K562 (cell line): ENCODE results near the gene SRSF6. TPM values are rescaled to one million over a fixed set of nuclear protein-coding genes. Genes with fewer than 3 reads are reported as not detected.
A peak's percentile ranks its signal among the peaks of the same experiment; 100 is the strongest.

ENCODE experiments used
- ATAC-seq: fragments of 200-7000 bp; cut with Tn5 transposase; 3 replicates; pipeline ENCODE4 v1.9.1; 2020; ENCODE audit warnings: moderate library complexity
- BruUV-seq: library from RNA; stranded (reverse); fragments of 400-500 nt; replicated peaks from 2 replicates; lab custom pipeline; 2021; lab: Mats Ljungman, UMichigan
- CTCF ChIA-PET: fragments of 300-600 bp; formaldehyde crosslinking; extraction: SDS; loops from one replicate; lab custom pipeline; 2021; ENCODE audit warnings: low intra/inter-chr PET ratio; lab: Yijun Ruan, JAX
- POLR2A ChIA-PET: fragments of 300-600, 350-650 bp; sonication (Branson Sonifier 250); formaldehyde crosslinking; extraction: SDS; loops from one replicate; lab custom pipeline; 2021; ENCODE audit warnings: antibody characterized with exemption, inconsistent platforms; lab: Yijun Ruan, JAX
- DNase-seq, 4 experiments: peaks; one replicate each; pipeline versions ENCODE4 v3.0.0 to v3.0.0-alpha.2; 2011 to 2018; ENCODE audit warnings: low spot score in 3 of 4, mixed read lengths in 3 of 4; ENCODE audit errors: extremely low read depth in 1 of 4
- FAIRE-seq: peaks from 2 replicates; lab custom pipeline; 2011; peaks lifted over from hg19 to GRCh38; lab: Jason Lieb, UNC
- H2AFZ ChIP-seq: 2 replicates; pipeline ENCODE4 v1.6.0; 2011; ENCODE audit warnings: low read depth, low read length, control low read depth, inconsistent platforms
- H3K27ac ChIP-seq: fragments of 200-600 bp; 3 replicates; pipeline ENCODE4 v1.8.0; 2011; ENCODE audit warnings: low read depth, mild to moderate bottlenecking, control low read depth, inconsistent platforms, low read length, moderate library complexity, mixed read lengths; ENCODE audit errors: extremely low read depth
- H3K27me3 ChIP-seq, 2 experiments: fragments of 300-600 bp in 1 of 2; 2 replicates in 1 of 2; 3 replicates in 1 of 2; pipeline versions ENCODE4 v1.6.0 to v1.8.0; 2011; ENCODE audit warnings: inconsistent platforms in 2 of 2, low read length in 2 of 2, mild to moderate bottlenecking in 1 of 2, mixed read lengths in 1 of 2, moderate library complexity in 1 of 2; ENCODE audit not compliant: control insufficient read depth in 2 of 2, insufficient read depth in 2 of 2
- H3K36me3 ChIP-seq: fragments of 300-600 bp; 3 replicates; pipeline ENCODE4 v1.8.0; 2011; ENCODE audit warnings: mild to moderate bottlenecking, low read length, inconsistent platforms; ENCODE audit not compliant: control insufficient read depth, insufficient read depth
- H3K4me1 ChIP-seq, 2 experiments: fragments of 200-600 bp in 1 of 2; replicated peaks in 1 of 2; 2 replicates in 1 of 2; 3 replicates in 1 of 2; pipeline versions ENCODE4 v1.5.1 to v1.8.0; 2011; ENCODE audit warnings: inconsistent platforms in 2 of 2, low read length in 2 of 2, mild to moderate bottlenecking in 1 of 2, mixed read lengths in 1 of 2, moderate library complexity in 1 of 2; ENCODE audit not compliant: control insufficient read depth in 2 of 2, insufficient read depth in 2 of 2
- H3K4me2 ChIP-seq: 2 replicates; pipeline ENCODE4 v1.6.1; 2011; ENCODE audit warnings: low read length, control low read depth, inconsistent platforms, mixed read lengths; ENCODE audit not compliant: insufficient read depth
- H3K4me3 ChIP-seq: fragments of 200-600 bp; sonication (generic), shearing (Covaris generic); 2 replicates; pipeline ENCODE4 v1.5.1; 2016; ENCODE audit warnings: control low read depth, inconsistent platforms
- H3K79me2 ChIP-seq: fragments of 200-600 bp; 3 replicates; pipeline ENCODE4 v1.8.0; 2011; ENCODE audit warnings: low read length, inconsistent platforms; ENCODE audit not compliant: control insufficient read depth, insufficient read depth
- H3K9ac ChIP-seq, 2 experiments: 2 replicates each; pipeline versions ENCODE4 v1.6.0 to v1.6.1; 2011; ENCODE audit warnings: low read depth in 2 of 2, low read length in 2 of 2, control low read depth in 1 of 2, inconsistent platforms in 1 of 2, mild to moderate bottlenecking in 1 of 2, mixed read lengths in 1 of 2; ENCODE audit not compliant: insufficient read depth in 1 of 2
- H3K9me1 ChIP-seq: one replicate; pipeline ENCODE4 v1.6.0; 2011; ENCODE audit warnings: inconsistent platforms, mild to moderate bottlenecking, low read length, moderate library complexity; ENCODE audit not compliant: control insufficient read depth, insufficient read depth
- H3K9me3 ChIP-seq: replicated peaks from 2 replicates; pipeline ENCODE4 v1.5.1; 2011; ENCODE audit warnings: low read depth, low read length, inconsistent platforms; ENCODE audit not compliant: control insufficient read depth, insufficient read depth
- H4K20me1 ChIP-seq: replicated peaks from 2 replicates; pipeline ENCODE4 v1.6.1; 2011; ENCODE audit warnings: low read length, inconsistent platforms, mixed read lengths; ENCODE audit not compliant: control insufficient read depth, insufficient read depth
- PHF8 ChIP-seq: fragments of 200-600 bp; sonication (generic); IDR thresholded peaks from 2 replicates; pipeline ENCODE4 v1.6.1; 2012; ENCODE audit warnings: mixed run types, mild to moderate bottlenecking, inconsistent platforms, low read length, moderate library complexity, borderline replicate concordance
- SUPT5H ChIP-seq: fragments of 450-650 bp; IDR thresholded peaks from 2 replicates; pipeline ENCODE4 v1.6.1; 2016
- TAF15 ChIP-seq: fragments of 200-400 bp; formaldehyde crosslinking; IDR thresholded peaks from 2 replicates; pipeline ENCODE4 v1.6.1; 2017; ENCODE audit warnings: mild to moderate bottlenecking, low read depth, low read length, moderate library complexity
- whole genome bisulfite sequencing: fragments of 100-300 bp; shearing (Covaris generic); methylation state at CpG from one replicate; pipeline ENCODE4 v1.1.6; 2016; ENCODE audit warnings: low coverage, mixed read lengths; ENCODE audit not compliant: insufficient coverage; ENCODE audit errors: missing lambda C conversion rate; 5-methylcytosine and 5-hydroxymethylcytosine counted together
- in situ Hi-C: fragments of 300-500 bp; cut with MboI; formaldehyde crosslinking; loops from 4 replicates; pipeline ENCODE4 v1.15.0; 2018; ENCODE audit warnings: inconsistent platforms, mixed read lengths
- intact Hi-C: fragments of 100-400 bp; cut with micrococcal nuclease; formaldehyde crosslinking; loops from 2 replicates; pipeline ENCODE4 v1.14.2; 2022
- polyA plus RNA-seq, 8 experiments: library from polyadenylated mRNA; depleted of rRNA in 4 of 8; stranded (reverse) in 5 of 8; unstranded in 3 of 8; fragments of >200 nt; fragmentation: Nextera tagmentation in 2 of 8; fragmentation: Illumina TruSeq in 1 of 8; extraction: Ambion mirVana in 2 of 8; extraction: Trizol in 1 of 8; gene quantifications; 2 replicates each; pipeline versions ENCODE4 v1.2.1 to v1.2.3, GENCODE V29; 2011 to 2014; ENCODE audit warnings: inconsistent platforms in 1 of 8, missing spikeins in 1 of 8
- small RNA-seq: library from RNA; depleted of rRNA; stranded (forward); fragments of <200 nt; gene quantifications from one replicate; pipeline ENCODE3, GENCODE V24; 2014
- total RNA-seq, 7 experiments: library from RNA; depleted of rRNA in 6 of 7; stranded (reverse); fragments of >200 nt in 6 of 7; fragmentation: Illumina TruSeq in 2 of 7; extraction: Trizol in 2 of 7; gene quantifications; 2 replicates each; pipeline versions ENCODE4 v1.2.1 to v1.2.3, GENCODE V29; 2011 to 2021; ENCODE audit warnings: low replicate concordance in 1 of 7

Gene SRSF6
- total and polyA plus RNA-seq, 9 of the 15 experiments (the other 6 are each of a cell fraction or from before 2014, with no cell fraction given): 52.4 to 165 (median 117) TPM

DNA sequence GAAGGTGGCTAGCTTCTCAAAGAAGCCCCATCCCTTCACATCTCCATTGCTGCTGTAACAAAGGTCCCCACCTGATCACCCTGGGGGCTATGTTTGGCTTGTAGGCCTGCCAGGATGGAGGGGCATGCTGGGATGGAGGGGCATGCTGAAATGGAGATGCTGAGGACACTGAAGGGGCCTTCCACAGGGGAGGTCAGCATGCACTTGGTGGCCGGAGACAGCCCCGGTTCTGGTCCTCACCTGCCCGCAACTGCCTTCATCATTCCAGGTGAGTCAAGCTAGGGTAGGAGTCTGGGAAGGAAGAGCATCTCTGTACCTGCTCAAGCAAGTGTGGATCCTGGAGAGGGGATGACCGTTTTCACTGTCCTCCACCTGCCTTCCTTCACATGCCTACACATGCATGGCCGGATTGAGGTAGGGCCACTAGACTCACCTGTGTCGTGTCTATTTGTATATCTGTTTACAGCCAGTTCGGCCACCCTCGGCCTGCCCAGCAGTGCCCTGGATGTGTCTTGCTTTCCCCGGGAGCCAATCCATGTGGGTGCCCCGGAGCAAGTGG, 55.8 kb downstream of the SRSF6 start:
- Histone ChIP-seq H3K27me3 (no peaks in the 10 kb centered on the region), H4K20me1 (no peaks in the 10 kb centered on the region), H3K9me3 (no peaks in the 10 kb centered on the region), H3K4me2 (peak overlapping the region; percentile 69), H3K36me3 (peaks cover 7% of the 10 kb centered on the region; the same call in 1 of the 3 replicates), H3K4me3 (peak overlapping the region; percentile 33), H3K4me1 (peaks cover 23 to 36% of the 10 kb centered on the region in 2 experiments; a peak in 4 of 5 replicates), H2AFZ (peak overlapping the region; percentile 60), H3K79me2 (peaks cover 22% of the 10 kb centered on the region; the same call in 2 of the 3 replicates), H3K27ac (no peak overlapping the region; the same call in 2 of the 3 replicates), H3K9ac (peak overlapping the region; percentile 32 to 88; a peak in 3 of 4 replicates), H3K9me1 (no peaks in the 10 kb centered on the region)
- in situ Hi-C loops (no loop called here), intact Hi-C loops (no loop called here)
- TF ChIP-seq SUPT5H (0 out of 2 replicates have a peak, but pooled peaks have one; percentile 27), TAF15 (no peak), PHF8 (peak; percentile 47; the same call in 1 of the 2 replicates)
- ChIA-PET CTCF (no interaction called here), POLR2A (interaction anchor here (1.4 to 4.5 kb wide), 2 partner anchors 14 to 56 kb away, joined by 3 to 19 read pairs; partner anchors contain the start of gene SRSF6)
- ATAC-seq: no peak
- WGBS: 62% methylated on average over 10 of the region's 10 CpGs
- no peak for DNase-seq
- BruUV-seq: no TSS peak
- FAIRE-seq: no peak

Small RNA genes lying within 50 kb of the gene (small RNA-seq; reads per million reads assigned to genes)
- gene RF00019 (not detected), gene RNU6-1251P (not detected)

Other genes with a start within 250 kb of the SRSF6 start
- gene L3MBTL1, start 49.8 kb downstream of the SRSF6 start, total RNA-seq (2014; rRNA removed): 5.5 and 6.2 TPM in 2 replicates
- 3.4 and 4.1 TPM in 2 replicates for gene L3MBTL1, start 49.8 kb downstream of the SRSF6 start, total RNA-seq (2014; rRNA removed; fragmentation: Illumina TruSeq; extraction: Trizol)
- gene L3MBTL1, start 49.8 kb downstream of the SRSF6 start, total RNA-seq (2015; rRNA removed; fragmentation: Illumina TruSeq; extraction: Trizol): 3.2 and 3.4 TPM in 2 replicates
- 6.1 and 9.4 TPM in 2 replicates for gene L3MBTL1, start 49.8 kb downstream of the SRSF6 start, total RNA-seq (2021)
- gene L3MBTL1, start 49.8 kb downstream of the SRSF6 start, polyA plus RNA-seq (2011; rRNA removed): 10.0 and 18.3 TPM in 2 replicates
- 4.1 and 4.4 TPM in 2 replicates for gene L3MBTL1, start 49.8 kb downstream of the SRSF6 start, polyA plus RNA-seq (2014; fragmentation: Illumina TruSeq; extraction: Trizol)
- gene L3MBTL1, start 49.8 kb downstream of the SRSF6 start, polyA plus RNA-seq (2014; fragmentation: Nextera tagmentation; extraction: Ambion mirVana): 1 to 10 TPM in 1 of 2 experiments, under 1 TPM in 1; 0.77 to 1.1 TPM
- gene L3MBTL1, start 49.8 kb downstream of the SRSF6 start, polyA plus RNA-seq (2014; rRNA removed): 7.7 and 7.9 TPM in 2 replicates
- 0.14 and 0.16 TPM in 2 replicates for gene SGK2, start 101.1 kb downstream of the SRSF6 start, total RNA-seq (2014; rRNA removed)
- gene SGK2, start 101.1 kb downstream of the SRSF6 start, total RNA-seq (2014; rRNA removed; fragmentation: Illumina TruSeq; extraction: Trizol): 0.07 and 0.13 TPM in 2 replicates
- gene SGK2, start 101.1 kb downstream of the SRSF6 start, total RNA-seq (2015; rRNA removed; fragmentation: Illumina TruSeq; extraction: Trizol): 0.11 and 0.15 TPM in 2 replicates
- gene SGK2, start 101.1 kb downstream of the SRSF6 start, total RNA-seq (2021): 0.20 and 0.31 TPM in 2 replicates
- gene SGK2, start 101.1 kb downstream of the SRSF6 start, polyA plus RNA-seq (2011; rRNA removed): 0.24 and 0.88 TPM in 2 replicates
- 0.15 TPM in 1 of 2 replicates, not detected in the other for gene SGK2, start 101.1 kb downstream of the SRSF6 start, polyA plus RNA-seq (2014; fragmentation: Illumina TruSeq; extraction: Trizol)
- not detected for gene SGK2, start 101.1 kb downstream of the SRSF6 start, polyA plus RNA-seq (2014; fragmentation: Nextera tagmentation; extraction: Ambion mirVana)
- 0.21 and 0.57 TPM in 2 replicates for gene SGK2, start 101.1 kb downstream of the SRSF6 start, polyA plus RNA-seq (2014; rRNA removed)
- 10.9 and 11.0 TPM in 2 replicates for gene IFT52, start 133.0 kb downstream of the SRSF6 start, total RNA-seq (2014; rRNA removed)
- 22.0 and 22.2 TPM in 2 replicates for gene IFT52, start 133.0 kb downstream of the SRSF6 start, total RNA-seq (2014; rRNA removed; fragmentation: Illumina TruSeq; extraction: Trizol)
- 17.0 and 20.4 TPM in 2 replicates for gene IFT52, start 133.0 kb downstream of the SRSF6 start, total RNA-seq (2015; rRNA removed; fragmentation: Illumina TruSeq; extraction: Trizol)
- 15.3 and 17.6 TPM in 2 replicates for gene IFT52, start 133.0 kb downstream of the SRSF6 start, total RNA-seq (2021)
- gene IFT52, start 133.0 kb downstream of the SRSF6 start, polyA plus RNA-seq (2011; rRNA removed): 24.9 and 26.8 TPM in 2 replicates
- gene IFT52, start 133.0 kb downstream of the SRSF6 start, polyA plus RNA-seq (2014; fragmentation: Illumina TruSeq; extraction: Trizol): 20.3 and 20.6 TPM in 2 replicates
- gene IFT52, start 133.0 kb downstream of the SRSF6 start, polyA plus RNA-seq (2014; fragmentation: Nextera tagmentation; extraction: Ambion mirVana): 10 to 100 TPM; 24.4 to 31.4 TPM
- gene IFT52, start 133.0 kb downstream of the SRSF6 start, polyA plus RNA-seq (2014; rRNA removed): 16.1 and 16.5 TPM in 2 replicates
- gene MYBL2, start 209.2 kb downstream of the SRSF6 start, total RNA-seq (2014; rRNA removed): 111 and 154 TPM in 2 replicates
- gene MYBL2, start 209.2 kb downstream of the SRSF6 start, total RNA-seq (2014; rRNA removed; fragmentation: Illumina TruSeq; extraction: Trizol): 26.2 and 31.1 TPM in 2 replicates
- 52.5 and 53.6 TPM in 2 replicates for gene MYBL2, start 209.2 kb downstream of the SRSF6 start, total RNA-seq (2015; rRNA removed; fragmentation: Illumina TruSeq; extraction: Trizol)
- 161 and 169 TPM in 2 replicates for gene MYBL2, start 209.2 kb downstream of the SRSF6 start, total RNA-seq (2021)
- 27.6 and 33.8 TPM in 2 replicates for gene MYBL2, start 209.2 kb downstream of the SRSF6 start, polyA plus RNA-seq (2011; rRNA removed)
- 141 and 149 TPM in 2 replicates for gene MYBL2, start 209.2 kb downstream of the SRSF6 start, polyA plus RNA-seq (2014; fragmentation: Illumina TruSeq; extraction: Trizol)
- 1 to 10 TPM; 4.4 to 6.3 TPM for gene MYBL2, start 209.2 kb downstream of the SRSF6 start, polyA plus RNA-seq (2014; fragmentation: Nextera tagmentation; extraction: Ambion mirVana)
- gene MYBL2, start 209.2 kb downstream of the SRSF6 start, polyA plus RNA-seq (2014; rRNA removed): 62.1 and 80.2 TPM in 2 replicates